NCI-H1105 treated with DMSO at 0.1 percent for 48 hours (cell line): ENCODE data around the gene SFSWAP.
"Not testable (repeated sequence)": the region's sequence is repeated elsewhere in the genome, so short reads cannot be mapped to it uniquely, and the experiment has no call there.

Source experiments
- DNase-seq: peaks from one replicate; lab custom pipeline; 2025; lab: John Stamatoyannopoulos, UW

The SFSWAP gene

DNA sequence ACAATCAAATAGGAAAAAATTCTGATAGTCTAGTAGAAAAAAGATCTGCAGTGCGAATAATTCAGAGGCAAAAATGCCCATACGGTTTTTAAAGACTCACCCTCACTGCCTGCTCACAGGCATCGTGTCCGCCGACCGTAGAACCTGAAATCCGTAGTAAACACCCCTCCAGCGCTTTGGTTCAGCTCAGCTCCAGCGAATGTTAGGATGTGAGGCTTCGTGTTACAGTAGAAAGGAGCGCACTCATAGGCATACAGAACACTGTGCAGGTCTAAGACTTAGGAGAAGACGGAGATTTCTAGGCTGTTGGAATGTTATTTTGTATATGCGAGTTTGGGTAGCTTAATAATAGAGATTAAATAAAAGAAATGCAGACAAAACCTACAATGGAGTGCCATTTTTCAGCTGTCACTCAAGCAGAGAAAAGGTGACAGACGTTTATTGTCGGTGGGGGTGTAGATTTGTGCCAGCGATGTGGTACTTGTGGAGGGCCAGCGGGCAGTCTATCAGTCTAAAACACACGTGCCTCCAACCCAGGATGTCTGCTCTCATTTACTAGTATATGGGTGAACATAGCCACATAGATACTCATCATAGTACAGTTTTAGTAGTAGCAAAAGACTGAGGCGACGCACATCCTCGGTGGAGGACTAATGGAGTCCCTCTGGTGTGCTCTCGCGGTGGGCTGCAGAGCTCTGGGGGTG lies 25.7 kb downstream of the SFSWAP start:
- no peak for DNase-seq

DNA sequence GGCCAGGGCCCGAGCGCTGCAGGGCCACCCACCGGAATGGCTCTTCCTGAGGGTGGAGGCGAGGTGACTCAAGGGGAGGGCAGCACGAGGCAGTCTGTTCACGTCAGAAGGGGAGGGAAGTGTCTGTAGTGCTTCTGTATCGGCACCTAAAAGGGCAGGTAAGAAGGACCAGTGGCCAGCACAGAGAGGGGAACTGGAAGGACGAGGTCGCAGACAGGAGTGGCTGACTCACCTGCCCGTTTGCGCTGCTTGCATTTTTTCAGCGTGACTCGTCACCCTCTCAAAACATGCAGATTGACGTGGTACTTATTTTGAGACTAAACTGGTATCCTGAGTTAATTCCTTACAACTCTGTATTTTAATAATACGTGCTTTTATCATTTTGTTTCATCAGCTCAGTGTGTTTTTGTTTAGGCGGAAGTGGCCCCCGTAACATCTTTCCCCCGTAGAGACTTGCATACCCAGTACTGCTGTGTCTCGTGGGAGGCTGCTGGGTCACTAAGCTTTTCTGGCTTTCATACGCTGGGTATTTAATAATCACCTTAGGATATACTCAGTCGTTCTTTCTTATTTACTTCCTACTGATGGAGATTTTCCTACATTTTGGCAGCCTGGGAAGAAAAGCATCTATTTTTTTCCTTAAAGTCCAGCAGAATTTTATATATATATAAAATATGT lies 26.4 kb downstream of the SFSWAP start:
- no peak for DNase-seq

DNA sequence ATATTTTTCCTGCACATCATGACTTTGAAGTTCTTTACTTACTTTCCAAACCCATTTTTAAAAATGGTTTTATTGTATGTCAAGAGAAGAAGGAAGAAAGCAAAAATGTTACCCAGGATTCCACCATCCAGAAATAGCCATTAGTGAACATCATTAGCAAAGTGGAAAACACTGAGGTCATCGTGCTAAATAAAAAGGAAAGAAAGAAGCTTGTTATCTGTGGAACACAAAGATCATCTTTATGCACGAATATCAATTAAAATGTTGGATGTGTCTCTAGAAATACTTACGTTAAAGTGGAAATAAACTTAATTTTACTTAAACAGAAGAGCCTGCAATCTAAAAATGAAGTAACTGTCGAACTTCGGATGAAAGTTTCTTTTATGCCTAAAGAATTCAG lies 27.3 kb downstream of the SFSWAP start:
- DNase-seq: no peak

DNA sequence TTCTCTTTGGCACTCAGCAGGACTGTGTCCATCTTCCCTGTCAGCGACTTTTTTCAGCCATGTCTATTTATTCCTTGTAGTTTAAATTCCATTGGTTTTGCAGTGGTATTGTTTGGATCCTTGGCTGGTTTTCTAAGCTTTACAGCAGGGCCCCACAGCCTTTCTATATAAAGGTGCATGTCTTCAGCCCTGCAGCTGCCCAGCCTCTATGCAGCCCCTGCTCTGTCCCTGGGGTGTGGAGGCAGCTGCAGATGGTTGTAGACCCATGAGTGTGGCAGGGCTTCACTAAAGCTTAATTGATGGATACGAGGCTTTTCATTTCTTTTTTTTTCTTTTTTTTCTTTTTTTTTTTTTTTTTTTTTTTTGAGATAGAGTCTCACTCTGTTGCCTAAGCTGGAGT lies 29.7 kb downstream of the SFSWAP start:
- no peak for DNase-seq

DNA sequence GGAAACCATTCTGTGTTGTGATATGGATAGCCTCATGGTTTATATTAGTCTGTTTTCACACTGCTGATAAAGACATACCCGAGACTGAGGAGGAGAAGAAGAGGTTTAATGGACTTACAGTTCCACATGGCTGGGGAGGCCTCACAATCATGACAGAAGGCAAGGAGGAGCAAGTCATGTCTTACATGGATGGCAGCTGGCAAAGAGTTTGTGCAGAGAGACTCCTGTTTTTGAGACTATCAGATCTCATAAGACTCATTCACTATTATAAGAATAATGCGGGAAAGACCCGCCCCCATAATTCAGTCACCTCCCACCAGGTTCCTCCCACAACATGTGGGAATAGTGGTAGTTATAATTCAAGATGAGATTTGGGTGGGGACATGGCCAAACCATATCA lies 31.9 kb downstream of the SFSWAP start:
- DNase-seq: not testable (repeated sequence)

DNA sequence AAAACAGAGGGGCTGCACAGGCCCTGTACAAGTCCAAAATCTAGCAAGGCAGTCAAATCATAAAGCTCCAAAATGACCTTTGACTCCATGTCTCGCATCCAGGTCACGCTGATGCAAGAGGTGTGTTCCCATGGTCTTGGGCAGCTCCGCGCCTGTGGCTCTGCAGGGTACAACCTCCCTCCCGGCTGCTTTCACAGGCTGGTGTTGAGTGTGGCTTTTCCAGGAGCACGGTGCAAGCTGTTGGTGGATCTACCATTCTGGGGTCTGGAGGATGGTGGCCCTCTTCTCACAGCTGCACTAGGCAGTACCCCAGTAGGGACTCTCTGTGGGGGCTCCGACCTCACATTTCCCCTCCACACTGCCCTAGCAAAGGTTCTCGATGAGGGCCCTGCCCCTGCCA lies 32.5 kb downstream of the SFSWAP start:
- DNase-seq: not testable (repeated sequence)

DNA sequence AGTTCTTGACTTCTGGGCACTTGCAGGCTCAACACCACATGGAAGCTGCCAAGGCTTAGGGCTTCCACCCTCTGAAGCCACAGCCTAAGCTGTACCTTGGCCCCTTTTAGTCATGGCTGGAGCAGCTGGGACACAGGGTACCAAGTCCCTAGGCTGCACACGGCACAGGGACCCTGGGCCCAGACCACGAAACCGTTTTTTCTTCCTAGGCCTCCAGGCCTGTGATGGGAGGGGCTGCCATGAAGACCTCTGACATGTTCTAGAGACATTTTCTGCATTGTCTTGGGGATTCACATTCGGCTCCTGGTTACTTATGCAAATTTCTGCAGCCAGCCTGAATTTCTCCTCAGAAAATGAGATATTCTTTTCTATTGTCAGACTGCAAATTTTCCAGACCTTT lies 33.0 kb downstream of the SFSWAP start:
- not testable (repeated sequence) for DNase-seq

DNA sequence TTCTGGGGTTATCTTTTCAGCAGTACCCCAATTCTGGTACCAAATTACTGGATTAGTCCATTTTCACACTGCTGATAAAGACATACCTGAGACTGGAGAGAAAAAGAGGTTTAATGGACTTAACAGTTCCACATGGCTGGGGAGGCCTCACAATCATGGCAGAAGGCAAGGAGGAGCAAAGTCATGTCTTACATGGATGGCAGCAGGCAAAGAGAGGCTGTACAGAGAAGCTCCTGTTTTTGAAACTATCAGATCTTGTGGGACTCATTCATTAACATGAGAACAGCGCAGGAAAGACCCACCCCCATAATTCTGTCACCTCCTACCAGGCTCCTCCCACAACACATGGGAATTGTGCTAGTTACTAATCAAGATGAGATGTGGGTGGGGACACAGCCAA lies 33.8 kb downstream of the SFSWAP start:
- DNase-seq: not testable (repeated sequence)

DNA sequence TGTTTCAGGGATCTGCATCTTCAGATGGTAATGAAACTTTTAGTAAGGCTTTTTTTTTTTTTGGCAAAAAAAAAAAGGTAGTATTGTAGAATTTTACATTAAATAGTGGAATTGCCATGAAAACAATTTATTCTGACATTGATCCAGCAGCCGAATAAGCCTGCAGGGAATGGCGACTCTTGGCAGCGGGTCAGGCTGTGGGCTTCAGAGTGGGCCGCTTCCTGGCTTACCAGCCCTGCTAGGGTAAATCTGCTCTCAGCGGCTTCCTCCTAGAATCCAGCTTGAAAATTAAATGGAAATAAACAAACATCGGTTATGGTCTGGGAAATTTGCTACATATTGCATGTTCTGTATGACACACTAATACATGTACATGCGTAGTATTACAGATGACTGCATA lies 34.8 kb downstream of the SFSWAP start:
- no peak for DNase-seq

DNA sequence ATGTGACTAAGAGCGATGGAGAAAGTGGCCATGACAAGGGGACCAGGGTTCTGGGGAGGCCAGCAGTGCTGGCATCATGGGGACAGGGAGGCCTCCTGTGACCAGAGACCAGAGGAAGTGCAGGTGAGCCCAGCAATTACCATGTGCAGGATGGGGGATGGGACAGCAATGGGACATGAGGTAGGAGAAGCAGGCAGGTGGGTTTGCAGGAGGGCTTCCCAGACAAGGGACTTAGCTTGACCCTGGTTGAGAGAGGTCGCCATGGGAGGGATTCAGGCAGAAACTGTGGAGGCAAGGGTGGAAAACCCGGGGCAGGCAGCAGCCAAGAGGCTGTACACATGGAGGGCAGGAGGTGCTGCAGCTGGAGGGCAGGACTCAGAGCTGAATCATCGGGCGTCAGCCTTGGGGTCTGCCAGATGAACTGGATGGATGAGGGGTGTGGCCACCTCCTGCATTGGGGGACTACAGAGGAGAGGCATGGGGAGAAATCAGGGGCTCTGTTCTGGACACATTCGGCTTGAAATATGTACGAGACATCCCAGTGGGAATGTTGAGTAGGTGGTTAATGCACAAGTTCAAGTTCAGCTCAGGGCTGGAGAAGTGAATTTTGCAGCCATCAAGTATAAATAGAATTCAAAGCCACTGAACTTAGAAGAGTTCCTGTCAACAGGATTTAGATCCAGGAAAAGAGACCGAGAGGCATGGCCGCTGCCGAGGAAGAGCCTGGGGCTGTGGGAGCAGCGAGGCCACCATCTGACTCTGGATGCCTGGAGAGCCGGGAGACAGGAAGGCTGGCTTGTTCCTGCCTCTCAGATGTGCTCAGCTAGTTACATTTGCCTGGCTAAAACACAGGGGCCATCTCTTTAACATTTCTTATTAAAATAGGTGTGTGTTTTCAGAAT lies 36.6 kb downstream of the SFSWAP start:
- DNase-seq: no peak

DNA sequence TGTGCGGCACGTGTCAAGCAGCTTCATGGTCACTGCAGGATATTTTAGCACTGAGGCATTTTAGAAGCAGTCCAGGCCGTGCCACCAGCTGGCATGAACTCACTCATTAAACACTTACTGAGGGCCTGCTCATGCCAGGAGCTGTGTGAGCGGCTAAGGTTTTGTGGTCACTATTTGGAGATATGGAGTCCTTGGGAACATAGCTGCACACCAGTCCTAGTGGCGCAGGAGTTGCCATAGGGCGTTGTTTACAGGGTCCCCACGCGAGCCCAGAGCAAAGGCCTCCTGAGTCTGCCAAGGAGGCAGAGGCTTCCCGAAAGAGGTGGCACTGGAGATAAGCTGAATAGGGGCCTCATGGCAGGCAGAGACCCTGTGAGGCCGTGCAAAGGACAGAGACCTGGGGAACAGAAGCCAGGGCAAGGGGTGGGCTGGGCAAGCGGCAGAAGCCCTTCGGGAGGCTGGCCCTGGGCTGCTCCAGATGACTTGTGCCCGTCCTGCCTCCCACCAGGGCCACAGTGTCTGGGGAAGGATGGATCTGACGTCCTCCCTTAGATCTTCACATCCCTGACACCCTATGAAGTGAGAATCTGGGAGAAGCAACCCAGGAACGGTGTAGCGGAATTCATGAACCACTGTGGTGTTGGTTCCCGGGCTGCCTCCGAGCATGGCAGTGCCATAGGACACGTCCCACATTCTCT lies 38.9 kb downstream of the SFSWAP start:
- no peak for DNase-seq

DNA sequence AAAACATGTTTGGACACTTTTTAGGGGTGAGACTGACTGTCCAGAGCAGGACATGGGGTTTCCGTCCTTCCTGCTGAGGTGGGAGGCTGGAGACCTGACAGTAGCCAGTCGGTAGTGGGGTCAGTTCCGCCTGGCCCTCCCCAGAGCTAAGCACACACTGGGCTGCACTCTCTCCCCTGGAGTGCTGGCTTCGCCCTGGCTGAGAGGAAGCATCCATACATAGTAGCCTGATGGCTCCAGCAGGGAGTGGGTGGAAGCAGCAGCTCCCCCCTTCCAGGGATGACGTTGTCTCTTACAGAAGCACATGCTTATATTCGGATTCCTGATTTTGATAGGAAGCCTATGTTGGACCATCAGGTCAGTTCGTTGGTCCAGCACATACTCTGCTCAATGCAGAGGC lies 40.4 kb downstream of the SFSWAP start:
- no peak for DNase-seq

DNA sequence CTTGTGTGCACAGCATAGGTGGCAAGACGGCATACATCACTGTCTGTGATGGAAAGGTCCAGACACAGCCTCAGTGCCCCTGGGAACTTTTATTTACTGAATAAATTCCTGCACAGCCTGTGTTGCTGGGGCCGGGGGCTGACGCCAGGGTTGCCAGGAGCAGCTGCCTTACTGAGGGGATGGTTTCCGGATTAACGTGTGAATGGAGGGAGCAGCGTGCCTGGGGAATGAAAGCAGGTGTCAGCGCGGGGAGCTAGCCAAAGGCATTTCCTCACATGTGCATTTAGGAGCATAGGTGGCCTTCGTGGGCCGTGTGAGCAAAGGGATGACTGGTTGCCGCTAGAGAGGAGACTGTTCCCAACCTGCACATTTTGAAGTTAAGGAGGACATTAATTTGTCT lies 41.6 kb downstream of the SFSWAP start:
- DNase-seq: no peak

DNA sequence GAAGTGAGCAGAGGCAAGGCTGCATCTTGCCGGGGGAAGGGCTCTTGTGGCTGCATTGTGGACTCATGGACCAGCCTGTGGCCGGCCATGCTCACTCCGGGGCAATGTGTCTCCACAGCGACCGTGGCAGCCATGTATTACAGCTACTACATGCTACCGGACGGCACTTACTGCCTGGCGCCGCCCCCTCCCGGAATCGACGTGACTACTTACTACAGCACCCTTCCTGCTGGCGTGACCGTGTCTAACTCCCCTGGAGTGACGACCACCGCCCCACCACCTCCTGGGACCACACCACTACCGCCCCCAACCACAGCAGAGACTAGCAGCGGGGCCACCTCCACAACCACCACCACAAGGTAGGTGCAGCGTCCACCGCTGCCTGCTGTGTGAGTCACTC lies 42.1 kb downstream of the SFSWAP start:
- DNase-seq: no peak

DNA sequence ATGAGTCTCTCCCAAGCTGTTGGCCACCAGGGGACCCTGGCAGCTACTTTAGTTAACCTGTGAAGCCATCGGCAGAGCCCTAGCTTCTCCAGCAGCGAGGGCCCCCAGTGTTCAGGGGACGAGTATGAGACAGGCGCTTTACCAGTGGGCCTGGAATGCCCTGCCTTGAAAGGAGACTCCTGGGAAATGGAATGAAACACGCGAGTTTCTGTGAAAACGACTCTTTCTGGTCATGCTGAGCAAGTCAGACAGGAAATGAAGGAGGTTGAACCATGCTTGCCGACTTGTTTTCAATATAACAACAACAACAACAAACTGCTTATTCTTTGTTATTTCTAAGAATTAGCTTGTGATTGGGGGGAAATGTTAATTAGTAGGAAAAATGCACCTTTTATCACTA lies 42.9 kb downstream of the SFSWAP start:
- DNase-seq: no peak

DNA sequence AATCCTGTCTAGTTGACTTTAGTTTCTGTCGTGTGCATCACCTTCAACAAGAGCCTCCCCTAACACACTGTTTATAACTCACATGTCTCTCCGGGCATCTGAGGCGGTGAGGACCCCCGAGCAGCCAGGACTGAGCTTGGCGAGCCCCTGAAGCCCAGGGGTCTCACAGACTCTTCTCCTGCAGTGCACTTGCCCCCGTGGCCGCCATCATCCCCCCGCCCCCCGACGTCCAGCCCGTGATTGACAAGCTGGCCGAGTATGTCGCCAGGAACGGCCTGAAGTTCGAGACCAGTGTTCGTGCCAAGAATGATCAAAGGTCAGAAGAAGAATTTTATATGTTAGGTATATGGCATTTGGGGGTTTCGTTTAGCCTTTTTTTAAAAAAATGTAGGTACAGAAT lies 43.3 kb downstream of the SFSWAP start:
- DNase-seq: no peak

DNA sequence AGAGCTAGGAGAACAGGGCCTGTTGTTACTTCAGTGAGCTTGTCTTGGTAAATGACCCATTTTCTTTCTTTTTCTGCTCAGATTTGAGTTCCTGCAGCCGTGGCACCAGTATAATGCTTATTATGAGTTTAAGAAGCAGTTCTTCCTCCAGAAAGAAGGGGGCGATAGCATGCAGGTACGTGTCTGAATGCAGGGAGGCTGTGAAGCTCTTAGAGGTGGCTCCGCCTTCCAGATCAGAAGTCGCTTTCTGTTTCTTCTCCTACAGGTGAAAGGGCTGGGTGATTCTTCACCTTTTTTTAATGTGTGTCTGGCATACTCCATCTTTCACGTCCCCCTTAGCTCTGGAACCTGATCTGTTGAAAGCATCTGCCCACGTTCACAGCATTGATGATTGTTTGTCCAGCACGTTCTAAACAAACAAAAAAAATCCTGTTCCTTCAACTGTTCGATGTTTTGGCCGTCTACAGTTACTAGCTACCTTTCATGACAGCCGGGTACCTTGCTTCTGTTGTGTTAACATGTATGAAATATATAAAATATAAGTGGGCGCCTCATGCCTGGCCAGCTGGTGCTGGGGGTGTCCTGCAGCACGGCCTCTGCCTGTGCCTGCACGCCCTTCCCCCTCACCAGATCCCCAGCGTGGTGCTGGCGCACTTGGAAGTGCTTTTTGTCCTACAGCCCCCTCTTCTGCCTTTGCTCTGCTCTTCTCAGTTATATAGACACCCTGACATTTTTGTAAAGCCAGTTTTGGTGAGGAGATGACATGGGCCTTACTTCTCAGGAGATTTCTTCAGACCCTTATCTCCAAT lies 44.6 kb downstream of the SFSWAP start:
- DNase-seq: peak; percentile 66

DNA sequence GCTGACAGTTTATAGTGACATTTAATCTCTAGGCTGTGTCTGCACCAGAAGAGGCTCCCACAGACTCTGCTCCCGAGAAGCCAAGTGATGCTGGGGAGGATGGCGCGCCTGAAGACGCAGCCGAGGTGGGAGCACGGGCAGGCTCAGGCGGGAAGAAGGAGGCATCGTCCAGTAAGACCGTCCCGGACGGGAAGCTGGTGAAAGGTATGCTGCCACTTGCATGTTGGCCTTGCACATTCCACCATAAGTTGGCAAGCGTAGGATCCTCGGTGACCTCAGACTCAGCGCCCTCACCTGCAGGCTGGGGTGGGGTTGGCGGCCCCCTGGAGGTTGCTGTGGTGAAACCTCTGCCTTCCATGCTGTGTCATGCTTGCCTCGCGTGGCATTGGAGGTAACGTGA lies 45.6 kb downstream of the SFSWAP start:
- no peak for DNase-seq

DNA sequence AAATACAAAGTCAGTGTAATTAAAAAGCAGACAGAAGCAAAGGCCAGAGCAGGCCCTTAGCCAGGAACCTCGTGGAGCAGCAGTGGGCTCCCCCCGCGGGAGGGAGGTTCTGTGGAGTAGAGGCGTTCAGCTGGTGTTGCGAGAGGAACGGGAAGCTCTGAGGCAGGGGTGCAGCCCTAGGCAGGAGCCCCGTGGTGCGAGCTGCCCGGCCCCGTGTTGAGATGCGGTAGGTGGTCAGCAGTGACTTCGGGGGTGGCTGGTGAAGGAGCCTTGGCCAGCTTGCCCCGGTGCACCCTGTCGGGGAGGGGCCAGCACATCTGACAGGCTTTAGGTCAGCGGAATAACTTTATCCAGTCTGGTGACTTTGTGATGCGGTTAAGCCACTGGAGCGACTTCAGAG lies 46.2 kb downstream of the SFSWAP start:
- no peak for DNase-seq

DNA sequence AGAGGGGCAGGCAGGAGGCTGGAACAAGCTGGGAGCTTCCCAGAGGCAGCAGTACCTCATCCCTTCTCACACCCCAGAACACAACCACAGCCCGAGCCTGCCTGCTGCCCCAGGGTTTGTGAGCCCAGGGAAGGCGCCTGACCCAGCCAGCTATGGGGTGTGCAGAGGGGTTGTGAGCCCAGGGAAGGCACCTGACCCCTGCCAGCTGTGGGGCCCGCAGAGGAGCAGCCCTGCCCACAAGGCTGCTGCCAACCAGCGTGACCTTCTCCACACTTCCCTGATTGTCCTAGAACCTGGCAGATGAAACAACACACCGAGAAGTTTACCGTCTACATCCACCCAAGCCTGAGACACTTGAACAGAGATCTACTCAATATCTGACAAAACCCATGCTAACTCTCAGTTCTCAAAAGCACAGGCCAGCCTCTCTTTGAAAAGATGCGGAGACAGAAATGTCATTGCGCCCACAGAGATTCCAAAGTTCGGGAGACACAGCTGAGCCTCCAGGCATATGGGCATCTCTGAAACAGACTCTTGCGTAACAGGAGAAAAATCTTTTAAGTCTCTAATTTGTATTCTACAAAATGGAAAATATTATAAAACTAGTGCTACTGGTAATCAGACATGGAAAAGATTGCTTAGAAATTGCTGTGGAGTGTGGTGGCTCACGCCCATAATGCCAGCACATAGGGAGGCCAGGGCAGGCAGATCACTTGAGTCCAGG lies 47.3 kb downstream of the SFSWAP start:
- DNase-seq: no peak

DNA sequence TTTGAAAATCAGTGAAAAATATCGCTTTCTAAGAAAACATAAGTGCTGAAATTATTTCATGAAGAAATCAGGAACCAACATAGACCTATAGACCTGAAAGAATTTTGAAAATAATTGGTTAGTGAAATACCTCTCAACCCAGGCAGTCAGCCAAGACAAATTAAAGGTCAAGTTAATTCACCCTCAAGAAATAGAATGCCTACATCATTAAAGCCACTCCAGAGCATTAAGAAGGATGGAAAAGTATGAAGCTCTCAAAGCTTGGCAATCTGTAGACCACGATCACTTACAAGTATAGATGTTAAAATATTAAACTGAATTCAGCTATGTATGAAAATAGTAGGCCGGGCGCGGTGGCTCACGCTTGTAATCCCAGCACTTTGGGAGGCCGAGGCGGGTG lies 48.3 kb downstream of the SFSWAP start:
- DNase-seq: peak; percentile 21
